HG03045 (cell line): Measurements from ENCODE around the gene PIAS1.

ENCODE experiments used
- ATAC-seq: cut with Tn5 transposase; IDR thresholded peaks from one replicate; pipeline ENCODE4 v1.9.1; 2021; ENCODE audit warnings: mild to moderate bottlenecking, moderate library complexity; ENCODE audit not compliant: unreplicated experiment

PIAS1 gene

DNA sequence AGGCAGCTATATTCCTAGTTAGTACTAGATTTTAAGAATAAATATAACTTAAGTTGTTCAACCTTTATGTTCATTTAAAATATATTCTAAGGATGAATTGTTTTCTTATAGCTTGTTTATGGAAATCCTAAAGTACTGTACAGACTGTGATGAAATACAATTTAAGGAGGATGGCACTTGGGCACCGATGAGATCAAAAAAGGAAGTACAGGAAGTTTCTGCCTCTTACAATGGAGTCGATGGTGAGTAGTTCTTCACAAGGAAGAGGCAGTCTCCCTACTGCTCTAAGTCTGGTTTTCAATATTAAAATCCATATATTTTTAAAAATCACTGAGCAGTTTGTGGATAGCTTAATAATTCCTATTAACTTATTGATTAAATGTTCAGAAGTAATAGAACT is 121.4 kb downstream of the PIAS1 start:
- ATAC-seq, result no peak

DNA sequence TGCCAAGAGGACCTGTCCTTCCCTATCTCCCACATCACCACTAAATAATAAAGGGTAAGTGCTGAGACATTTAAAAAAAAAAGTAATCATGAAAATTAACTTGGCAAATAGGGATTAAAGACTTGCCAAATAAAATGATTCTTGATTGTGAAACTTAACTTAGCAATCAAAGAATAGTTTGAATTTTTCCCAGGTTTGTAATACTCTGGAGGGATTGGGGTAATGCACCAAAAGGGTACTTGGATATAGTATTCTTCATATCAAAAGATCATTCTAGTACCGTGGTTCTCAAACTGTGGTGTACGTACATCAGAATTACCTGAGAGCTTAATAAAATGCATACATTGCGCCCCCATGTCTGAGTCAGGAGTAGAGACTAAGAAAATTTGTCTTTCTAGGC is 122.5 kb downstream of the PIAS1 start:
- ATAC-seq, result no peak

DNA sequence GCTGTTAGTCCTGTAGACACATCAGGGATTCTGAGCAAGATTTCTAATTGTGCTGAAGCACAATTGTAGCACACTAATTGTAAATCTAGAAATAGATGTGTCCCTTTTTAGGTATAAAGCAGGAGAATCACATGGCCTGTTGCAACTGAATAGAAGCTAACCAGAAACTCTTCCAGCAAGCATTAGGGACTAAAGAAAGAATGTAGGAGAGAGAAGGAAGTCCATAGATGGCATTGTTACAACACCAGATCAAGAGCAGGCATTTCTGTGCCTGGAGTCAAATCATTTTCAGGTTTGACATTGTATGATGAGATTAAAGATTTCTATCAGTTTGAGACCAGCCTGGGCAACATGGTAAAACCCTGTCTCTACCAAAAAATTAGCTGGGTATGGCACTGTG is 123.6 kb downstream of the PIAS1 start:
- no peak for ATAC-seq

DNA sequence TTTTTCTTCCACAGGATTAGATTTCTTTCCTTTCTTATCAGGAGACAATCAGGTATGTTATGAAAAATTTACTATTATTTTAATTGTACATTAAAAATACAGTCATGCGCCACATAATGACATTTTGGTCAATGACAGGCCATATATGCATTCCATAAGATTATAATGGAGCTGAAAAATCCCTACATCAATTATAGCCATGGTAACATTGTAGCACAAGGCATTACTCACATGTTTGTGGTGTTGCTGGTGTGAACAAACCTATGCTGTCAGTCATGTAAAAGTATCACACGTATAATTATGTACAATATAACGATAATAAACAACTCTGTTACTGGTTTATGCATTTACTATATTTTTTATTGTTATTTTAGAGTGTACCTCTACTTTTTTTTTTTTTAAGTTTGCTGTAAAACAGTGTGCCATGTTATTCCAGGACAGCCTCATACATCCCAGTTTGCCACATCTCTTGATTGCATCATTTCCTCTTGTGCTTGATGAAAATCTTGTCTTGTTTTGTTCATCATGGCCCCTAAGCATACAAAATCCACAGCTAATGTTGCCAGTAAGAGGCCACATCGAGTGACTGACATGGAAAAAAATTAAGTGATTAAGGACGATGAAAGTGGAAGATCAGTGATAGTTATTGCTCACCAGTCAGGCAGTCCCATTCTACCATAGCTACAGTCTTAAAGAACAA is 129.7 kb downstream of the PIAS1 start:
- ATAC-seq, result no peak

DNA sequence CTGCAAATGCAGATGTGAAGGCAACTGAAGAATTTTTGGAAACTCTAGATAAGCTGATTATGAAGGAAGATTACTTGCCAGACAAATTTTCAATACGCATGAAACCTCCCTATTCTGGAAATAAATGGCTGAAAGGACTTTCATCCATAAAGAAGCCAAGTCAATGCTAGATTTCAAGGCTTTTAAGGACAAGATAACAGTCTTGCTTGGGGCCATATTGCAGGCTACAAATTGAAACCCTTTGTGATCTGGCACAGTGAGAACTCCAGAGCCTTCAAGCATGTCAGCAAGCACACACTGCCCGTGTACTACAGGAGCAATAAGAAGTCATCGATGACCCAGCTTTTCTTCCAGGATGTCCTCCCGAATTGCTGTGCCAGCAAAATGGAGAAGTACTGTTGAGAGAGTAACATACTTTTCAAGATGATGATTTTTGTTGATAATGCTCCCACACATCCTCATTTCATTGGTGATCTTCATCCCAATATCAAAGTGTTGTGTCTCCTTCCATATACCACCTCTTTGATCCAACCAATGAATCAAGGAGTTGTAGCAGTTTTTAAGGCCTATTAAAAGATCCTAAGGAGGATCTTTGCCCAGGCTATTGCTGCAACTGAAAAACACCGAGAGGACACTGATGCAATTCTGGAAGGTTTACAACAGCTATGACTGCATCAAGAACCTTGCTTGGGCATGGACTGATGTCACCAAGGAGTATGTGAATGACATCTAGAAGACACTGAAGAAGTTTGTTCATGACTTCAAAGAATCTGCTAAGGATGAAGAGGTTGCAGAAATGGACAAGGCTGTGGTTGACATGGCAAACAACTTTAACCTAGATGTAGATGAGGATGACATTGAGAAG is 130.7 kb downstream of the PIAS1 start:
- ATAC-seq, result no peak

- no peak for ATAC-seq
Measured at GRCh38 chr15:68186671-68187397, 132.7 kb downstream of the PIAS1 start.

- ATAC-seq, result no peak
Measured at GRCh38 chr15:68187559-68187958, 133.4 kb downstream of the PIAS1 start.

DNA sequence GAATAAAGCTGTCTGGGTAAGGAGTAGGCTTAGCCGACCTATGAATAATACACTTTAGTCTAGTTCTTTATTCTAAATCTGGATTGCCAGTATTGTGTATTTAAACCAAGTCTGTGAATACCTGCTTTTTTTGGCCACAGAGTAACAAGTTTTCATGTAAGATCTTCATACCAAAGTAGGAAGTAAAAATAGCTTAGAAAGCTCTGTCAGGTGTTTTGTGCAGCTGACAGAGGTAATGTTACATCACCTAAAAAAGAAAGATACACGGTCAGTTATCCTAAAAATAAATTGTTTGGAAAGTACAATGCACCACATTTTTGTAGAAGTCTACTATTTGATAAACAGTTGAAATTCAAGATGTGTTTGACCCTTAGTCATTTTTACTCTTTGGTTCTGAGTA is 134.5 kb downstream of the PIAS1 start:
- ATAC-seq, result no peak

DNA sequence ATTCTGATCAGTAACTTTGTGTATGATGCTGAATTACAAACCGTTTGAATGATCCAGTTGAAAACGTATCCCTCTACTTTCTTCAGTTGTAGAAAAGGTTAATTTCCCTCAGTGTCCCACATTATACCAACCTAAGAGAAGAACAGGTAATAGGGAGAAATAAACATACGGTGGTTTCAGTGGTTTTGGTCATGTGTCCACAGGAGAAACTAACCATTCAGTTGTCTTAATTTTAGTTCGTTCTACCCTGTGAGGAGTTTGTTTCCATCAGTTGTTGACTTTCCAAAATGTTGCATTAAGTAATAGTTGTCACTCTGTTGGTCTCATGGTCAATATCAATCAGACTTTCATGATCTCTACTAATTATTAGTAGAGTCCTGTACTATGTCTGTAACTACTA is 135.9 kb downstream of the PIAS1 start:
- no peak for ATAC-seq

DNA sequence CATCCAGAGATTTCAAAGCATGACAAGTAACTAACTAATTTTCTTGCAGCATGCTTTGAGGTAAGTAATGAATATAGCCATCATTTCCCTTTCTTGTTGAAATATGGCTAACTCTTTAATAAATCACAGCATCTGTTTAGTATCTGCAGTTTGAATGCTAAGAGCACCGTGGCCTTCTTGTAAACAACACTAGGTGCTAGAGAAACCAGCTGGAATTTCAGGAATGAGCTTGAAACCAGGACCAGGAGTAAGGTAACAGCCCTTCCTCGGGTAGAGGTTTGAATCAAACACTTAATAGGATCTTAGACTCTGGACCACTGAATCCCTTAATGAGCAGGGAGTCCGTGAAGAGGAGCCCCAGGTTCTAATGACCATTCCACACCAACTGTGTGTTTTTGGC is 137.4 kb downstream of the PIAS1 start:
- no peak for ATAC-seq

DNA sequence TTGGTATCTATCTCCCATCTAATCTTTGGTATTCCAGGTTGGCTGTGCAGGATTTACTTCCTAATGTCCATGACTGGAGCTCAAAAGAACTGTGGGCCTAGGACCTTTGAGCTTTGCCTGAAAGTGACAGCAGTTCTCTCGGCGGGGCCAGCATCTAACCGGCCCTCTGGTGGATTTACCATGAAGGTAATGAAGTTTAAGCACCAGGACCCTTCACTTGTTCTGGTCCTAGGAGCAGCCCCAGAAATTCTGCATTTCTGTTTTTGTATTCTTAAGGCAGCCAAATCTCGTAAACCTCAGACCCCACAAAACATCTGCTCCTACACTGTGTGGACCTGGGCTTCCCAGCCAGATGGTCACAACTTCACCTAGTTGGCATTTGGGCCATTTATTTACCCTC is 138.0 kb downstream of the PIAS1 start:
- ATAC-seq, result no peak

- ATAC-seq, result no peak
Measured at GRCh38 chr15:68192804-68193486, 138.8 kb downstream of the PIAS1 start.

DNA sequence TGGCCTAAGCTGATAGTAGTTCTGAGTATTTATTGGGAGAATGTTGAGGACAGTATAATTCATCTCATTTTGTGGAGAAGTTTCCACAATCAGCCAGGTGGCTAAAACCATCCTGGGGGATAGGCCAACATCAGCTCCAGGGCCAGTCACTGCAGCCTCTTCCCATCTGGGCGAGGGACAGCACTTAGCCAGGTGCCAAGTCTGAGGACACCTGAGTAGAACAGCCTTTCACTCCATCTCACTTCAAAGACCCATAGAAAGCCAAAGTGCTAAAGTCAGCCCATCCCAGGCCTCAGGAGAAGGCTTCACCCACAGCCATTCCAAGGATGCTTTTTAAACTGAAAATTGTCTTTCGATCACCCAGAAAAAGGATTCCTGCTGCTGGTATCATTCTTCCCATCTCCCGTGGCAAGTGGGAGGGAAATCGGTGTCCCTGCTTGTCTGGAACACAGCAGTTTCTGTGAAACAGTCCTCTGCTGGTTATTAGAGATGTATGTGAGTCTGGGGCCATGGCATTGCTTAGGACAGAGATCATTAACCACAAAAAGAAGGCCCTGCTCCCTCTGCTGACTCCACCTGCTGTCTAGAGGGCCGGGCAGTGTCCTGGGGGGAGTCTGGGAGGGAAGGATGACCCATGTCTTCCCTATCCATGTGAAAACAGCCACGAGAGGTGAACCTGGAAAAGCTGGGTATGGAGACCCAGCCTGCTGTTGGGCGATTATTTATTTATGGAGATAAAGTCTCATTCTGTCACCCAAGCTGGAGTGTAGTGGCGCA is 141.4 kb downstream of the PIAS1 start:
- no peak for ATAC-seq

- ATAC-seq, result no peak
Measured at GRCh38 chr15:68196445-68197169, 142.5 kb downstream of the PIAS1 start.

DNA sequence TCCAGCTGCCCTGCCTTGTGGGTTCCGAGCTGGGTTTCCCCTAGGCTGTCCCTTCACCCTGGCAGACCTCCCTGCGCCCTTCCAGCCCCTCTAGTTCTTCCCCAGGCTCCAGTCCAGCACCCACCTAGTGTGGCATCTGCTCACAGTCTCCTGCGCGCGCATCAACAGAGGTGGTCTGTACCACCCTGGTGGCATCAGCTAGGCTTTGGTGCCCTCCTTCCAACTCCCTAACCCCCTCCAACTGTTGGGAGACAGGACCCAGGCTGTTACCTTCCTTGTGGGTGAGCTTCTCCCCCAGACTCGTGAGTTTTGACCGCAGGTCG is 143.0 kb downstream of the PIAS1 start:
- no peak for ATAC-seq

GRCh38 chr15:68197661-68198437 is 143.7 kb downstream of the PIAS1 start:
- ATAC-seq, result no peak

GRCh38 chr15:68199340-68199739 is 145.2 kb downstream of the PIAS1 start:
- ATAC-seq, result no peak

- ATAC-seq, result no peak
Measured at GRCh38 chr15:68200016-68200861, 146.1 kb downstream of the PIAS1 start.
